ENCODE measurements around the gene SCGB1A1.
A peak's percentile ranks its signal among the peaks of the same experiment; 100 is the strongest.

SCGB1A1 gene

GRCh38 chr11:62421996-62422395, 3.2 kb downstream of the SCGB1A1 start:
- no peak for DNase-seq (ENCODE audit: low read depth)

GRCh38 chr11:62423012-62423411, 4.2 kb downstream of the SCGB1A1 start:
- DNase-seq (ENCODE audit: low read depth): no peak

GRCh38 chr11:62427630-62428233, 8.9 kb downstream of the SCGB1A1 start:
- DNase-seq (ENCODE audit: low read depth): no peak

- no peak for DNase-seq (ENCODE audit: low read depth)
These were observed 10.2 kb downstream of the SCGB1A1 start for GRCh38 chr11:62428871-62429560.

GRCh38 chr11:62430425-62430824, 11.6 kb downstream of the SCGB1A1 start:
- DNase-seq (ENCODE audit: low read depth): no peak

GRCh38 chr11:62431171-62431901, 12.5 kb downstream of the SCGB1A1 start:
- DNase-seq (ENCODE audit: low read depth): no peak

GRCh38 chr11:62432695-62433094, 13.9 kb downstream of the SCGB1A1 start:
- DNase-seq (ENCODE audit: low read depth): no peak

- DNase-seq (ENCODE audit: low read depth): no peak
These were observed 14.5 kb downstream of the SCGB1A1 start for GRCh38 chr11:62433141-62433903.

- DNase-seq (ENCODE audit: low read depth): no peak
These were observed 15.1 kb downstream of the SCGB1A1 start for GRCh38 chr11:62433904-62434276.

- no peak for DNase-seq (ENCODE audit: low read depth)
These were observed 17.2 kb downstream of the SCGB1A1 start for GRCh38 chr11:62435846-62436660.

GRCh38 chr11:62437616-62438015, 18.8 kb downstream of the SCGB1A1 start:
- no peak for DNase-seq (ENCODE audit: low read depth)

- no peak for DNase-seq (ENCODE audit: low read depth)
These were observed 19.8 kb downstream of the SCGB1A1 start for GRCh38 chr11:62438641-62439040.

GRCh38 chr11:62439785-62440602, 21.2 kb downstream of the SCGB1A1 start:
- DNase-seq (ENCODE audit: low read depth): no peak

- DNase-seq (ENCODE audit: low read depth): no peak
These were observed 24.8 kb downstream of the SCGB1A1 start for GRCh38 chr11:62443390-62444235.

GRCh38 chr11:62444236-62444833, 25.5 kb downstream of the SCGB1A1 start:
- DNase-seq (ENCODE audit: low read depth): peak; percentile 1

- no peak for DNase-seq (ENCODE audit: low read depth)
These were observed 26.0 kb downstream of the SCGB1A1 start for GRCh38 chr11:62444835-62445234.

GRCh38 chr11:62445314-62445740, 26.5 kb downstream of the SCGB1A1 start:
- no peak for DNase-seq (ENCODE audit: low read depth)

GRCh38 chr11:62446091-62446490, 27.3 kb downstream of the SCGB1A1 start:
- DNase-seq (ENCODE audit: low read depth): no peak

GRCh38 chr11:62449451-62449851, 30.6 kb downstream of the SCGB1A1 start:
- no peak for DNase-seq (ENCODE audit: low read depth)

Data from activated T-helper 1 cell treated with Interleukin-2 at 50 U/mL for 16 hours (primary cell).